ENCODE measurements around the gene SHC3.
"Not testable (repeated sequence)": the region's sequence is repeated elsewhere in the genome, so short reads cannot be mapped to it uniquely, and the experiment has no call there.

SHC3 gene, protein sequence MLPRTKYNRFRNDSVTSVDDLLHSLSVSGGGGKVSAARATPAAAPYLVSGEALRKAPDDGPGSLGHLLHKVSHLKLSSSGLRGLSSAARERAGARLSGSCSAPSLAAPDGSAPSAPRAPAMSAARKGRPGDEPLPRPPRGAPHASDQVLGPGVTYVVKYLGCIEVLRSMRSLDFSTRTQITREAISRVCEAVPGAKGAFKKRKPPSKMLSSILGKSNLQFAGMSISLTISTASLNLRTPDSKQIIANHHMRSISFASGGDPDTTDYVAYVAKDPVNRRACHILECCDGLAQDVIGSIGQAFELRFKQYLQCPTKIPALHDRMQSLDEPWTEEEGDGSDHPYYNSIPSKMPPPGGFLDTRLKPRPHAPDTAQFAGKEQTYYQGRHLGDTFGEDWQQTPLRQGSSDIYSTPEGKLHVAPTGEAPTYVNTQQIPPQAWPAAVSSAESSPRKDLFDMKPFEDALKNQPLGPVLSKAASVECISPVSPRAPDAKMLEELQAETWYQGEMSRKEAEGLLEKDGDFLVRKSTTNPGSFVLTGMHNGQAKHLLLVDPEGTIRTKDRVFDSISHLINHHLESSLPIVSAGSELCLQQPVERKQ

DNA sequence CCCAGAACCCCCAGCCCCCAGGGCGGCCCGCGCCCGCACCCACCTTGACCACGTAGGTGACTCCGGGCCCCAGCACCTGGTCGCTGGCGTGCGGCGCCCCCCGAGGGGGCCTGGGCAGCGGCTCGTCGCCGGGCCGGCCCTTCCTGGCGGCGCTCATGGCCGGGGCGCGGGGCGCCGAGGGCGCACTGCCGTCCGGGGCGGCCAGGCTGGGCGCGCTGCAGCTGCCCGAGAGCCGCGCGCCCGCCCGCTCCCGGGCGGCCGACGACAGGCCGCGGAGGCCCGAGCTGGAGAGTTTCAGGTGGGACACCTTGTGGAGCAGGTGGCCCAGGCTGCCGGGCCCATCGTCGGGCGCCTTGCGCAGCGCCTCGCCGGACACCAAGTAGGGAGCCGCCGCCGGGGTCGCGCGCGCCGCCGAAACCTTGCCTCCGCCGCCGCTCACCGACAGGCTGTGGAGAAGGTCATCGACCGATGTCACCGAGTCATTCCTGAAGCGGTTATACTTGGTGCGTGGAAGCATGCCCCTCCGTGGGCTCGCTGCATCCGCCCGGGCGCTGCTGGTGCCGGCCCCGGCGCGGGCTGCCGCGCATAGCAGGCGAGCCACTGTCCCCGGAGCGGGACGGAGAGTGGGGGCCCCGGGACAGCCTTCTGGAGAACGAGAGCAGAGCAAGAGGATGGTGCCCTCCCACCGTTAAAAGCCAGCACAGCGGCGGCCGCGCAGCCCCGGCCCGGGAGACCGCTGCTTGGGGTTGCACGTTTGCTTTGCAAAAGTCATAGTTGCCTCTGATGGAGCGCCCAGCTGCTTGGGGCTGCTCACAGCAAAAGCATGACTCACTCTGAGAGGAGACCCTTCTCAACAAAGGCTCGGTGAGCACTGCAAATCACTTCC is at the start of gene SHC3:
SHC3 (minus strand) TSS at position 875 of the 886 bp plus-strand sequence; CDS start at position 517, 358 bp downstream.
- DNase-seq = no peak

DNA sequence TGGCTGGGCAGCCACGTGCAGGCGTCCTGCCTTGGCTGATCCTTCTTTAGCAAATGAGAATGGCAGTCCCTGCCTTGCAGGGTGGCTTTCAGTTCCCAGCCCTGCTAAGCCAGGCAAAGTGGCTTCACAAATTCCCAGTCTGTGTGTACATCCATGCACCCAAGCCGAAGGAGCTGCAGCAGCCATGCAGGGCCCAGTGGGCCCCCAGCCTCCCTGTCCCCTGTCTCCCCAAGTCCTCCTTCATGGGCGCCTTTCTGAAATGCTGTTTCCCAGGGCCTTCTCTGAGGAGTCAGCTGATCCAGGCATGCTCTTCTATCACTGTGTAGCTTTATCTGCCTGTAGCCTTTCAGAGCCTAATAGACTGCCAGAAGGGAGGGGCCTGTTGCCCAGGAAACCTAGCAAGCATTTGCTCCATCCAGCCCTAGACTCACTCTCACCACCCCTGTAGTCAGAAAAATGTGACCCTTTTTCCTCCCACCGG is 47.4 kb upstream of the SHC3 start:
- no peak for DNase-seq

DNA sequence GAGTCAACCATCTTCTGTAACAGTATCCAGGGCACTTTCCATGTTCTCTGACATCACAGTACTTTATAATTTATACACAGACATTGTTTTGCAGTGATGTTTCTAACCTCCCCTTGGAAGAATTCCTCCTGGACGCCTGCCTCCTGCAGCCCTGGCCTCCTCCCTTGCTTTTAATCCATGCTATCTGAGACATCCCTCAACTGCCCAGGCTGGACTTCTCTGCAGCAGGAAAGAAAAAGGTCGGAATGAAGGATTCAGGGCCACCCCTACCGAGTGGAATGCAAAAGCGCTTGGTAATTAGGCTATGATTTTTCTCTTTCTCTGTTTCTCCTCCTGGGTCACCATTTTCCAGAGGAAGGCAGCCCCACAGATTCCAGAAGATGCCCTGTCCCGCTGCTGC is 47.0 kb upstream of the SHC3 start:
- DNase-seq = no peak

DNA sequence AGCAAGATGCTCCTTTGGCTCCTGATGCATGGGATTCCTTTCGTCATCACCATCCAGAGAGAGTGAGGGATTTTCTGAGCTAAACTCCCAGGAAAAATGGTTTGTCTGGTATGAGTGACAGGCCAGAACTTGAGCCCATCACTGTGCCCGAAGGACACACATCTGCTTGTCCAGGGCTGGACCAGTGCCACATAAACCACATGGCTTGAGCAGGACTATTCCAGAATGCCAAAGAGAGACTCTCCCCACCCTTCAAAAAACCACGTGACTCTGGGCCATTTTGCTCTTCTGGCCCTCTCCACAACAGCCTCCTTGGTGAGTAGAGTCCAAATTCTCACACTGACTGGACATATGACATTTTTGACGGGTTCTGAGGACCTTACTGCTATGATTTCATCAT is 46.4 kb upstream of the SHC3 start:
- DNase-seq = no peak

DNA sequence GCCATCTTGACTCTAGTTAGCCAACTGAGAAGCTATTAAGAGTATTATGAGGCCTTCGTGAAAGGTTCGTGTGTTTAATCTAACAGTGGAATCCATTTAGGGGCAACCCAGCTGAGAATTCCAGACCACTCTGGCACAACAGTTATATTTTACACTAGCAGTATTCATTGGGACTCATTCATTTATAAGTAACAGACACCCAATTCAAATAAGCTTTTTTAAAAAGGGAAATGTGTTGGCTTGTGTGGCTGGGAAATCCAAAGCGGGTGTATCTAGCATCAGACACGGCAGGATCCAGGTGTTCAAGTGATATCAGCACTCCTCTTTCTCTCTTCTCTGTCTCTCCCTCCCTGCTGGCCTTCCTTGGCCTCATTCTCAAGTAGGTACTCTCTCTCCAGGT is 46.0 kb upstream of the SHC3 start:
- DNase-seq = no peak

DNA sequence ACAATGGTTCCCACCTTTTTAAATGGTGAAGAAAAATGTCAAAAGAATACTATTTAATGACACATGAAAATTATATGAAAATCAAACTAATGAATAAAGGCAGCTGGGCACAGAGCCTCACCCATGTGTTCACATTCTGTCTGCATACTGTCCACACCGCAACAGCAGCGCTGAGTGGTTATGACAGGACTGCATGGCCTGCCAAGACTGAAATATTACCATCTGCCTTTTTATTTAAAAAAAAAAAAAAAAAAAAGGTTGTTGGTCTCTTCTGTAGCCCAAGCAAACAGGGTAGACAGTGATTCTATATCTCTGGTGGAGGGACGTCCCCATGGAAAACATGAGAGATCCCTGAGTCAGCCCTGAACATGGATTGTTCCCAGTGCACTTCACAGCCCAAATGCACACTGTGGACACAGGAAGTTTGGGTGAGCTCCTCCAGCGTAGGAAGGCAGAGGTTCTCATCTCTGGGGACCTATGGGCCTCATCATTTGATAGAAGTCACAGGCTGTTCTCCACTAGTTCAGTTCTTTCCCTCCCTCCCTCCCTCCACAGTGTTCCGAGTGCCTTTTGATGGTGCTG is 44.9 kb upstream of the SHC3 start:
- DNase-seq = no peak

DNA sequence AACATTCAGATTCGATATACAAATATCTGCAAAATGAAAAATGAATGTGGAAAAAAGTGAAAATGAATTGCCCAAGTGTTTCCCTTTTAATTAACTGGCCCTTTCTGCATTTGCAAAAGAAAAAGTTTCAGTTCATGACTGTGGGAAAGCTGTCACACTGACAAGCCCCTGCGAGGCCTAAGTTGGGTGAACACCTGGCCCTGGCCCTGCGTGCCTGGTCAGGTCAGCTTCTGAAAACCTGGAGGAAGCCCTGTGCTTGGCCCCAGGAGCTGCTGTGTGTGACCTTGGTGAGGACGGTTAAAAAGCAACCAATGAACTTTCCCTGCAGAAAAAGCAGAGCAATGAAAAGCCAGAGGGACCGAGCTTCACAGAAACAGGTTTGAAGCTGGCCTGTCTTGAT is 41.0 kb upstream of the SHC3 start:
- DNase-seq = no peak

DNA sequence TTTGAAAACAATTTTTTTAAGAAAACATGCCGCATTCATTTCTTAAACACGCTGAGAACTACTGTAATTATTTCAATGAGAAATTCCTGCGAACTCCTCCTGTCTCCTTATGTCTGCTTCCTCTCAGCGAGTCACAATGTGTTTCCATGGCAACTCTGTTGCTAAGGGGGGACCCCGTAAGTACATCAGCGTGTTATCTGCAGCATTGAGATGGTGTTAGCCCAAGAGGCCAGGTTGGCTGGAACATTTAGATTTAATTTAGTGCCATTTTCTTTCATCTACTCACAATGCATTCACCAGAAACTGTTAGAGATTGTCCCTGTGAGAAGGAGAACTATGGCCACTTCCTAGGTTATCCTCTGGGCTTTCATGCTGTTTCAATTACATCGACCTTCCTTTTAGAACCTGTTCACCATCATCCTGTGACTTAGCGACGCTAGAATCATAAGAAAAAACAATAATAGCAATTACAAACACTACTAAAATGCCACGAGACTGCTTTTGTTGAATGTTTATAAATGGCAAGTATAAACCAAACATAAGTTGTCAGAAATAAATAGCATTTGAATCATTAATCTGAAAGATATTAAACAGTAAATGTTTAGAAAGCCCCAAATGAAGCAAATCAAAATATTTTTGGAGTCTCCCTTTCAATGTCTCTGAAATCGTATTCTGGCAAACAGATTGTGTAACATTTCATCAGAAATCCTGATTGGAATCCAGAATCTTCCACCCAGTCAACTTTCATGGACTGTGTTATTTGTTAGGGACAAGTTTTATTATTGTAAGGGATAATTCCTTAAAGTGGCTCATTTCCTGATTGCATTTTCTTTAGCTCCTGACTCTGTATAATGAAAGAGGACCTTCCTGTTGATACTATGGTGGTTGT is 39.7 kb upstream of the SHC3 start:
- no peak for DNase-seq

DNA sequence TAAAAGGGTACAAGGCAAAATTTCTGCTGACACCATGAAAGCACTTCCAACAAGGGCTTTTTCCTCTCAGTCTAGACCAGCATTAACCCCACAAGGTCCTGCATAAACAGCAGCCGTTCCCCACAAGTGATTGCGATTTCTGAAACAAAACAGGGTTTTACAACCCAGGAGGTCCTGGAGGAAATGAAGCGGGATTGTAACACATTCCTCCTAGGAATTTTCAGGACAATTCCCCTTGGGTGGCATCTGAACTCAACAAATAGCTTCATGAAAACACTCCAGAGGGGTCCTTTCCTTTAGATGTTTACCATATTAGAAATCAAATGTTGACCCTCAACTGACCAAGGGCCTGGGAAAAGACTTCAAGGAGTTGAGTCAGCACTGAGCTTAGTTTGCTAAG is 36.7 kb upstream of the SHC3 start:
- DNase-seq = no peak

DNA sequence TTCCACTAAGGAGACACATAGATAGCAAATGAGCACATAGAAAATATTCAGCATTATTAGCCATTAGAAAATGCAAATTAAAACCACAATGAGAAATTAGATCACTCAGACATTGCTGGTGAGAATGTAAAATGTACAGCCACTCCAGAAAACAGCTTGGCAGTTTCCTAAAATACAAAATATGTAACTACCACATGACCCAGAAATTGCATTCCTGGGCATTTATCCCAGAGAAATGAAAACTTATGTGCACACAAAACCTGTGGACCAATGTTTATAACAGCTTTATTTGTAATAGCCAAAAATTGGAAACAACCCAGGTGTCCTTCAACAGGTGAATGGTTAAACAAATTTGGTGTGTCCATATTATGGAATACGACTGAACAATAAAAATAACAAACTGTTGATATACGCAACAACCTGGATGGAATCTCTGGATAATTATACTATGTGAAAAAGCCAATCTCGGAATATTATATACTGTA is 34.8 kb upstream of the SHC3 start:
- no peak for DNase-seq

DNA sequence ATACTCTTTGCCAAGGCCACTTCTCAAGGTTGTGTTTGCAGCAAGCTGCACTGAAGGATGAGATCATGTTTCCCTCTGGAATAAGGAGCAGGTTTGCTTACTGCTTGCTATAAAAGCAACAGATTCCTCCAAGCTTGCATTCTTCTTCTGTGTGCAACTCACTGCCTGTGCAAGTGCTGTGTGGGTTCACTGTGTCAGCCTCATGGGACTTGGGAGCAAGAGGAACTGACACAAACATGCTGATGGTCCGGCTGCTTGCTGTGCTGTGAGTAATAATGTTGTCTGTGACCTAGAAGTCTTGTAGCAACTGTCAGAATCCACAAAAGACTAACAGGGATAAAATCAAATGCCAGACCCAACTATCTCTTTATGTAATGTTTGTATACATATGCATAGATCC is 33.6 kb upstream of the SHC3 start:
- DNase-seq = no peak

DNA sequence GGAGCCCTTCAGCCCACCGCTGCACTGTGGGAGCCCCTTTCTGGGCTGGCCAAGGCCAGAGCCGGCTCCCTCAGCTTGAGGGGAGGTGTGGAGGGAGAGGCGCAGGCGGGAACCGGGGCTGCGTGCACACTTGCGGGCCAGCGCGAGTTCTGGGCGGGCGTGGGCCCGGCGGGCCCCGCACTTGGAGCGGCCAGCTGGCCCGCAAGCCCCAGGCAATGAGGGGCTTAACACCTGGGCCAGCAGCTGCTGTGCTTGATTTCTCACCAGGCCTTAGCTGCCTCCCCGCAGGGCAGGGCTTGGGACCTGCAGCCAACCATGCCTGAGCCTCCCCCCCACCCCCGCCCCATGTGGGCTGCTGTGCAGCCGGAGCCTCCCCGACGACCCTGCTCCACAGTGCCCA is 30.7 kb upstream of the SHC3 start:
- DNase-seq = not testable (repeated sequence)

DNA sequence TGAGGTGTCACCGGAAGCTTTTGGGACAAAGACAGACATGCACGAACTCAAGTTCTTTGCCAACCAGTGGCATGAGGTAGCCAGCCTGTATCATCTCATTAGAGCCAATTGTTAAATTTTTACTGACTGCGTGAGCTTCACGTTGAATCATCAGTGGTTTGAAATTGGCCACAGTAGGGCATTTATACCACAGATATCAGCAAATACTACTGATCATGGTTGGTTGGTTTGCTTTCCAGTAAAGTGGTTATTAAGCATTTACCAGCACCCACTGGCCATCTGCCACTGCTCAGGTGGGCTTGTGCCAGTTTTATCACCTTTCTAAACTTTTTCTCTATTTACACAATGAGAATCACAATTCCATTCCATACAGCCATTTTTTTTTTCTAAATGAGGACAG is 28.4 kb upstream of the SHC3 start:
- no peak for DNase-seq

DNA sequence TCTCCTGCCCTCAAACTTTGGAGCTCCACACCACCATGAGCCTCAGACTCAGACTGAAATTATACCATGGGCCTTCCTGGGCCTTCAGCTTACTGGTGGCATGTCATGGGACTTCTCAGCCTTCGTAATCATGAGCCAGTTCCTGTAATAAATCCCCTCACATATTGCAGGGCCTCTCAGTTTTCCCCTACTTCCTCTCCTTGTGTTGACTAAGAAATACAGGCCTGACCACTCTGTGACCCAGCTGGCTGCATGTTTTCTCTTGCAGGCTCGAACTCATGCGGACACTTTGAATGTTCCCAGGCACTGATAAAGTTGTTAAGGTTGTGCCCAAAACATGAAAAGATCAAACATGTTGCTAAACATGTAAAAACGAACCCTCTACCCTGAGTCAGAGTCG is 26.2 kb upstream of the SHC3 start:
- no peak for DNase-seq

DNA sequence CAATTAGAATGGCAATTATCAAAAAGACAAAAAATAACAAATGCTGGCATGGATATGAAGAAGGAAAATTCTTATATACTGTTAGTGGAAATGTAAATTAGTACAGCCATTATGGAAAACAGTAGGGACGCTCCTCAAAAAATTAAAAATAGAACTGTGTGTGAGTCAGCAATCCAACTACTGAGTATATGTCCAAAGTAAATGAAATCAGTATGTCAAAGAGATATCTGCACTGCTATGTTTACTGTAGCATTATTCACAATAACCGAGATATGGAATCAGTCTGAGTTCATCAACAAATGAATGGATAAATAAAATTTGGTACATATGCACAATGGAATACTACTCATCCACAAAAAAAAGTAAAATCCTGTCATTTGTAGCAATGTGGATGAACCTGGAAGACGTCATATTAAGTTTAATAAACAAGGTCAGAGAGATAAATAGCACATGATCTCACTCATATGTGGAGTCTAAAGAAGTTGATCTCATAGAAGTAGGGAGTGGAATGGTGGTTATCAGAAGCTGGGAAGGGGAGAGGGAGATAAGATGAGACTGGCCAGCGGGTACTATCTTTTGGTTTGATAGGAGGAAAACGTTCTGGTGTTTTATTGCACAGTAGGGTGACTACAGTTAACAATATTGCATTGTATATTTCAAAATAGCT is 16.6 kb upstream of the SHC3 start:
- no peak for DNase-seq

DNA sequence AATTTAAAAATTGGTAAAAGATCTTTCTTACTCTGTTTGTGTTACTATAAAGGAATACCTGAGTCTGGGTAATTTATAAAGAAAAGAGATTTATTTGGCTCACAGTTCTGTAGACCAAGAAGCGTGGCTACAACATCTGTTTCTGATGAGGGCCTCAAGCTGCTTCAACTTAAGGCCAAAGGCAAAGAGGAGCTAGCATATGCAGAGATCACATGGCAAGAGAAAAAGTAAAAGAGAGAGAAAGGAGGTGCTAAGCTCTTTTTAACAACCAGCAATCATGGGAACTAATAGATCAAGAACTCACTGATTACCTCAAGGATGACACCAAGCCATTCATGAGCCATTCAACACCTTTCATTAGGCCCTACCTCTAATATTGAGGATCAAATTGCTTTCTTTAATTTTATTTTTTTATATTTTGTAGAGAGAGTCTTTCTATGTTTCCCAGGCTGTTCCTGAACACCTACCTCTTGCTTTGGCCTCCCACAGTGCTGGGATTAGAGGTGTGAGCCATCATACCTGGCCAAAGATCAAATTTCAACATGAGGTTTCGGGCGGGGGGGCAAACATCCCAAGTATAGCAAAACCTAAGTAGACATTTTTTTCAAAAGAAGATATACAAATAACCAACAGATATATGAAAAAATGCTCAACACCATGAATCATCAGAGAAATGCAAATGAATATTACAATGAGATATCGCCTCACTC is 16.0 kb upstream of the SHC3 start:
- no peak for DNase-seq

DNA sequence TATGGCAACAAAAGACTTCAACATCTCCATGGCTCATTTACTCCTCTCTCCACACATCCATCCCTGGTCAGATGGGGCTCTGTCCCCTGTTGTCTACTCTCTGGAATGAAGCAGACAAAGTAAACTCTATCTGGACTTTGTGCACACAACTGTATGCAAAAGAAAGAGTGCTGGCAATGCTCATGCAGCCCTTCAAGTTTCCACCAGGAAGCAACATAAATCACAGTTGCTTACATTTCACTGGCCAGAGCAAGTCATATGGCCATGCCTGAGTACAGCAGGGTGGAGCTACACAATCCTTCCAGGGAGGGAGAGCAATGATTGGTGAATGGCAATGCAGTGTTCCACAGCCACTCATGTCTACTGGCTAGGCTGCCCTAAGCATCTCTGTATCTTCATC is 12.4 kb upstream of the SHC3 start:
- DNase-seq = no peak

DNA sequence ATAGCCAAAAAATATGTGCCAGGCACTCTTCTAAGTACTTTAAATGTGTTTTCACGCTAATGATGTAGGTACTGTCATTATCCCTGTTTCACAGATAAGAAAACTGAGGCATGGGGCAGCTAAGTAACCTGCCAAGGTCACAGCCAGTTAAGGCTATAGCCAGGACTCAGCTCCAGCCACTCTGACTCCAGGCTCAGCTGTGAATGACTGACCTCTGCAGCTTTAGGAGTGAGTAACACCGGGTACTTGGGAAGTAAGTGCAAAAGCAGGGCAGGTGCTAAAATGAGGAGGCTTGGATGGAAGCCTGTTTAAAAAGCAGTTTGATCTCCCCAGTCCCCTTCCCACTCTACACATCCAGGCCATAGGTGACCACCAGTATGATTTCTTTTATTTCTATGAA is 10.6 kb upstream of the SHC3 start:
- DNase-seq = no peak

DNA sequence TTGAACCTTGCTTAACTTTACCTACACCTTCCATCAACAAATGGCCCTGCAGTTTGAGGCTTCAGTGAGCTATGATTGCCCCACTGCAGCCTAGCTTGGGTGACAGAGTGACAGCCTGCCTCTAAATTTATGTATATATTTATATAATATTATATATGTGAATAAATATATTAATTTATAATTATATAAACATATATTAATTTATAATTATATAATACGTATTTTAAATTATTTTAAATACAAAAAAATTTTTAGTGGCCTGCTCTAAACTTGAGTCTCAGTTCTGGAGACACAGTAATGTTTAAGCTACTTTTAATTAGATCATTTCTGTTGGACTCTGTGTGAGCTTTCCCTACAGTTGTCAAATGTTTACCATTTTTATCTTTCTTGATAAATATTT is 9.3 kb upstream of the SHC3 start:
- DNase-seq = no peak

DNA sequence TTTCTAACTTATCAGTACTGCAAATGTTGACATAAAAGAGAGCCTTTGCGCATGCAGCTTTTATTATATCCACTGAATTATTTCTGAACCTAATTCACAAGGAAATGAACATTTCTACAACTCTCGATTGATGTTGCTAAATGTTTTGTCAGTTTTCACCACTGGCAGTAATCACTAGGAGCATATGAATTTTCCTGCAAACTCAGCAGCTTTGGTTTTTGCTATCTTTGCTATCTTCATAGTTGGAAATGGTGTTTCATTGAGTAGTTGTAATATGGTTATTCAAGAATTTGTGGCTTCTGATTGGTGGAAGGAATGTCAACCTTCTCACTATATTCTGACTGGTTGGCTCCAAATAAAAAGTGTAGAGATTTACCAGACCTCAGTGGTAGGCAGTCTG is 8.9 kb upstream of the SHC3 start:
- DNase-seq = no peak

DNA sequence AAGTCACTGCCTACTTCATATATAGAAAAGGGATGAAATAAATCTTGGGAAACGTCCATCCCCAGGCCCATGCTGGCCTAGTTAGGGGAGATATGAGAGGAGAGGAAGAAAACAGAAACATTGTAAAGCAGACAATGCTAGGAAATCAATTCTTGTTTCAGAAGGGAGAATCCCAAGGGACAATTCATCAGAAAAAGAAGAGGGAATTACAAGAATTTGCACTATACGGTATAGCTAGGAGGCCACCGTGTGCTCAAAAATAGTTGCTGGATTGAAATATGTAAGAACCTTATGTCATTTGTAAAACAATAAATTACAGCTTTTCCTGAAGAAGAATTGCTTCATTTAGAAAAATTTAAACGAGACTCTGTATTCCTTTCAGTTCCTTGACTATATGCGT is 8.3 kb upstream of the SHC3 start:
- DNase-seq = no peak
